ENCODE data around the gene SHANK1.

Gene SHANK1

GRCh38 chr19:50644315-50644915 lies 75.2 kb downstream of the SHANK1 start:
- H3K27ac ChIP-seq (ENCODE audit: low read depth, low read length): no peak overlapping the region
- no peak overlapping the region for H3K4me3 ChIP-seq (ENCODE audit: low read depth, low read length)
- peaks cover 57% of the 10 kb centered on the region for H3K27me3 ChIP-seq (ENCODE audit: control insufficient read depth, insufficient read depth, low read length)
- H3K9me3 ChIP-seq (ENCODE audit: control insufficient read depth, insufficient read depth, low read depth, low read length): no peaks in the 10 kb centered on the region
- H3K9ac ChIP-seq (ENCODE audit: low read length): no peak overlapping the region
- peaks cover 8% of the 10 kb centered on the region; the same call in 1 of the 2 replicates for H3K4me1 ChIP-seq (ENCODE audit: control insufficient read depth, insufficient read depth, low read length)
- no peaks in the 10 kb centered on the region for H3K36me3 ChIP-seq (ENCODE audit: control insufficient read depth, insufficient read depth, low read length)

GRCh38 chr19:50640368-50640767 lies 79.2 kb downstream of the SHANK1 start:
- Histone ChIP-seq H3K9ac (ENCODE audit: low read length) (no peak overlapping the region), H3K27ac (ENCODE audit: low read depth, low read length) (no peak overlapping the region), H3K27me3 (ENCODE audit: control insufficient read depth, insufficient read depth, low read length) (peaks cover 72% of the 10 kb centered on the region), H3K4me1 (ENCODE audit: control insufficient read depth, insufficient read depth, low read length) (peaks cover 4% of the 10 kb centered on the region), H3K4me3 (ENCODE audit: low read depth, low read length) (peak overlapping the region; percentile 88), H3K36me3 (ENCODE audit: control insufficient read depth, insufficient read depth, low read length) (no peaks in the 10 kb centered on the region), H3K9me3 (ENCODE audit: control insufficient read depth, insufficient read depth, low read depth, low read length) (peaks cover 8% of the 10 kb centered on the region; the same call in 1 of the 2 replicates)

GRCh38 chr19:50639121-50640112 lies 80.2 kb downstream of the SHANK1 start, which contains the start of gene SYT3:
Gene SYT3, minus strand, starts transcription at chr19:50639881. Its CDS starts 2,470 bp downstream, at chr19:50637411.
- H3K9me3 ChIP-seq (ENCODE audit: control insufficient read depth, insufficient read depth, low read depth, low read length): peaks cover 16% of the 10 kb centered on the region
- peaks cover 4% of the 10 kb centered on the region for H3K4me1 ChIP-seq (ENCODE audit: control insufficient read depth, insufficient read depth, low read length)
- H3K27ac ChIP-seq (ENCODE audit: low read depth, low read length): no peak within 1 kb of the TSS
- no peaks in the 10 kb centered on the region for H3K36me3 ChIP-seq (ENCODE audit: control insufficient read depth, insufficient read depth, low read length)
- H3K27me3 ChIP-seq (ENCODE audit: control insufficient read depth, insufficient read depth, low read length): peaks cover 63% of the 10 kb centered on the region
- peak within 1 kb of the TSS; percentile 55 for H3K9ac ChIP-seq (ENCODE audit: low read length)
- peak within 1 kb of the TSS; percentile 88 for H3K4me3 ChIP-seq (ENCODE audit: low read depth, low read length)

GRCh38 chr19:50638600-50638999 lies 81.0 kb downstream of the SHANK1 start:
- peaks cover 4% of the 10 kb centered on the region for H3K4me1 ChIP-seq (ENCODE audit: control insufficient read depth, insufficient read depth, low read length)
- no peak overlapping the region for H3K9ac ChIP-seq (ENCODE audit: low read length)
- peaks cover 24% of the 10 kb centered on the region for H3K9me3 ChIP-seq (ENCODE audit: control insufficient read depth, insufficient read depth, low read depth, low read length)
- H3K4me3 ChIP-seq (ENCODE audit: low read depth, low read length): peak overlapping the region; percentile 88
- H3K27ac ChIP-seq (ENCODE audit: low read depth, low read length): no peak overlapping the region
- H3K27me3 ChIP-seq (ENCODE audit: control insufficient read depth, insufficient read depth, low read length): peaks cover 55% of the 10 kb centered on the region
- no peaks in the 10 kb centered on the region for H3K36me3 ChIP-seq (ENCODE audit: control insufficient read depth, insufficient read depth, low read length)

- Histone ChIP-seq H3K27ac (ENCODE audit: low read depth, low read length) (no peak overlapping the region), H3K27me3 (ENCODE audit: control insufficient read depth, insufficient read depth, low read length) (peaks cover 40% of the 10 kb centered on the region), H3K4me3 (ENCODE audit: low read depth, low read length) (no peak overlapping the region), H3K9ac (ENCODE audit: low read length) (no peak overlapping the region), H3K4me1 (ENCODE audit: control insufficient read depth, insufficient read depth, low read length) (peaks cover 4% of the 10 kb centered on the region), H3K9me3 (ENCODE audit: control insufficient read depth, insufficient read depth, low read depth, low read length) (peaks cover 29% of the 10 kb centered on the region), H3K36me3 (ENCODE audit: control insufficient read depth, insufficient read depth, low read length) (no peaks in the 10 kb centered on the region)
These were observed 83.1 kb downstream of the SHANK1 start for GRCh38 chr19:50636317-50637085.

- H3K4me3 ChIP-seq (ENCODE audit: low read depth, low read length): no peak overlapping the region
- H3K27ac ChIP-seq (ENCODE audit: low read depth, low read length): no peak overlapping the region
- H3K9ac ChIP-seq (ENCODE audit: low read length): no peak overlapping the region
- peaks cover 36% of the 10 kb centered on the region for H3K27me3 ChIP-seq (ENCODE audit: control insufficient read depth, insufficient read depth, low read length)
- peaks cover 29% of the 10 kb centered on the region for H3K9me3 ChIP-seq (ENCODE audit: control insufficient read depth, insufficient read depth, low read depth, low read length)
- peaks cover 4% of the 10 kb centered on the region for H3K4me1 ChIP-seq (ENCODE audit: control insufficient read depth, insufficient read depth, low read length)
- no peaks in the 10 kb centered on the region for H3K36me3 ChIP-seq (ENCODE audit: control insufficient read depth, insufficient read depth, low read length)
These were observed 85.6 kb downstream of the SHANK1 start for GRCh38 chr19:50633973-50634372.

GRCh38 chr19:50633359-50633758 lies 86.2 kb downstream of the SHANK1 start:
- Histone ChIP-seq H3K9ac (ENCODE audit: low read length) (no peak overlapping the region), H3K36me3 (ENCODE audit: control insufficient read depth, insufficient read depth, low read length) (no peaks in the 10 kb centered on the region), H3K27ac (ENCODE audit: low read depth, low read length) (no peak overlapping the region), H3K4me3 (ENCODE audit: low read depth, low read length) (no peak overlapping the region), H3K9me3 (ENCODE audit: control insufficient read depth, insufficient read depth, low read depth, low read length) (peaks cover 29% of the 10 kb centered on the region), H3K27me3 (ENCODE audit: control insufficient read depth, insufficient read depth, low read length) (peaks cover 32% of the 10 kb centered on the region), H3K4me1 (ENCODE audit: control insufficient read depth, insufficient read depth, low read length) (no peaks in the 10 kb centered on the region)

- H3K27ac ChIP-seq (ENCODE audit: low read depth, low read length): no peak overlapping the region
- no peak overlapping the region for H3K4me3 ChIP-seq (ENCODE audit: low read depth, low read length)
- no peaks in the 10 kb centered on the region for H3K4me1 ChIP-seq (ENCODE audit: control insufficient read depth, insufficient read depth, low read length)
- H3K9ac ChIP-seq (ENCODE audit: low read length): no peak overlapping the region
- peaks cover 29% of the 10 kb centered on the region for H3K9me3 ChIP-seq (ENCODE audit: control insufficient read depth, insufficient read depth, low read depth, low read length)
- peaks cover 25% of the 10 kb centered on the region for H3K27me3 ChIP-seq (ENCODE audit: control insufficient read depth, insufficient read depth, low read length)
- no peaks in the 10 kb centered on the region for H3K36me3 ChIP-seq (ENCODE audit: control insufficient read depth, insufficient read depth, low read length)
These were observed 87.3 kb downstream of the SHANK1 start for GRCh38 chr19:50632151-50632835.

- H3K36me3 ChIP-seq (ENCODE audit: control insufficient read depth, insufficient read depth, low read length): no peaks in the 10 kb centered on the region
- H3K4me1 ChIP-seq (ENCODE audit: control insufficient read depth, insufficient read depth, low read length): no peaks in the 10 kb centered on the region
- H3K4me3 ChIP-seq (ENCODE audit: low read depth, low read length): no peak overlapping the region
- H3K27me3 ChIP-seq (ENCODE audit: control insufficient read depth, insufficient read depth, low read length): peaks cover 6% of the 10 kb centered on the region; the same call in 1 of the 2 replicates
- H3K9ac ChIP-seq (ENCODE audit: low read length): no peak overlapping the region
- H3K27ac ChIP-seq (ENCODE audit: low read depth, low read length): no peak overlapping the region
- H3K9me3 ChIP-seq (ENCODE audit: control insufficient read depth, insufficient read depth, low read depth, low read length): peaks cover 16% of the 10 kb centered on the region
These were observed 89.8 kb downstream of the SHANK1 start for GRCh38 chr19:50629801-50630200.

- Histone ChIP-seq H3K27ac (ENCODE audit: low read depth, low read length) (no peak overlapping the region), H3K9me3 (ENCODE audit: control insufficient read depth, insufficient read depth, low read depth, low read length) (peaks cover 10% of the 10 kb centered on the region), H3K9ac (ENCODE audit: low read length) (no peak overlapping the region), H3K36me3 (ENCODE audit: control insufficient read depth, insufficient read depth, low read length) (no peaks in the 10 kb centered on the region), H3K4me1 (ENCODE audit: control insufficient read depth, insufficient read depth, low read length) (no peaks in the 10 kb centered on the region), H3K4me3 (ENCODE audit: low read depth, low read length) (no peak overlapping the region), H3K27me3 (ENCODE audit: control insufficient read depth, insufficient read depth, low read length) (peaks cover 6% of the 10 kb centered on the region; the same call in 1 of the 2 replicates)
These were observed 90.4 kb downstream of the SHANK1 start for GRCh38 chr19:50629194-50629593.

All from HUES6 (cell line).